GM12878 (cell line): ENCODE data around the gene CTBS. TPM values are rescaled to one million over a fixed set of nuclear protein-coding genes. Genes with fewer than 3 reads are reported as not detected.

ENCODE experiments used
- ATAC-seq: fragments of 200-7000 bp; cut with Tn5 transposase; 3 replicates; pipeline ENCODE4 v1.9.1; 2020; ENCODE audit warnings: mild to moderate bottlenecking, moderate library complexity
- BruUV-seq: library from RNA; stranded (reverse); fragments of 400-500 nt; replicated peaks from 2 replicates; lab custom pipeline; 2021; lab: Mats Ljungman, UMichigan
- CTCF ChIA-PET: fragments of 300-600 bp; sonication (Branson Sonifier 250); formaldehyde crosslinking; extraction: SDS; loops from one replicate; lab custom pipeline; 2021; ENCODE audit warnings: inconsistent platforms; lab: Yijun Ruan, JAX
- POLR2A ChIA-PET: fragments of 350-600 bp; formaldehyde crosslinking; extraction: SDS; loops from one replicate; lab custom pipeline; 2021; ENCODE audit warnings: inconsistent platforms; lab: Charles Lee
- RAD21 ChIA-PET: fragments of 300-600 bp; sonication (Branson Sonifier 250); formaldehyde crosslinking; loops from one replicate; lab custom pipeline; 2023; ENCODE audit warnings: antibody characterized with exemption; ENCODE audit not compliant: unreplicated experiment; lab: Charles Lee
- SMC1A ChIA-PET: fragments of 300-600 bp; sonication (Branson Sonifier 250); formaldehyde crosslinking; loops from one replicate; lab custom pipeline; 2023; ENCODE audit not compliant: unreplicated experiment, uncharacterized antibody; lab: Charles Lee
- DNase-seq: peaks from one replicate; pipeline ENCODE4 v3.0.0-alpha.2; 2011; ENCODE audit warnings: low read depth, low spot score
- FAIRE-seq: peaks from 3 replicates; lab custom pipeline; 2011; peaks lifted over from hg19 to GRCh38; lab: Jason Lieb, UNC
- H2AFZ ChIP-seq: 2 replicates; pipeline ENCODE4 v1.6.0; 2011; ENCODE audit warnings: low read depth, low read length, control low read depth; ENCODE audit not compliant: control insufficient read depth
- H3K27ac ChIP-seq: 2 replicates; pipeline ENCODE4 v1.5.1; 2011; ENCODE audit warnings: control low read depth; ENCODE audit not compliant: control insufficient read depth, insufficient read depth
- H3K27me3 ChIP-seq, 2 experiments: replicated peaks in 1 of 2; 2 replicates each; pipeline versions ENCODE4 v1.6.0 to v1.6.1; 2011; ENCODE audit warnings: low read length in 1 of 2; ENCODE audit not compliant: control insufficient read depth in 2 of 2, insufficient read depth in 2 of 2
- H3K36me3 ChIP-seq, 2 experiments: 2 replicates each; pipeline ENCODE4 v1.5.1; 2011; ENCODE audit warnings: low read length in 1 of 2; ENCODE audit not compliant: control insufficient read depth in 2 of 2, insufficient read depth in 2 of 2
- H3K4me1 ChIP-seq: 2 replicates; pipeline ENCODE4 v1.6.1; 2011; ENCODE audit warnings: mild to moderate bottlenecking, low read length, moderate library complexity, mixed read lengths; ENCODE audit not compliant: control insufficient read depth, insufficient read depth
- H3K4me2 ChIP-seq: 2 replicates; pipeline ENCODE4 v1.6.0; 2011; ENCODE audit warnings: control low read depth; ENCODE audit not compliant: control insufficient read depth, insufficient read depth
- H3K4me3 ChIP-seq: fragments of 200-600 bp; sonication (generic); 2 replicates; pipeline ENCODE4 v1.5.1; 2016
- H3K79me2 ChIP-seq: 2 replicates; pipeline ENCODE4 v1.6.0; 2011; ENCODE audit warnings: low read length; ENCODE audit not compliant: control insufficient read depth, insufficient read depth
- H3K9ac ChIP-seq: 2 replicates; pipeline ENCODE4 v1.8.0; 2011; ENCODE audit warnings: low read length, control low read depth, mixed read lengths; ENCODE audit not compliant: control insufficient read depth, insufficient read depth
- H3K9me3 ChIP-seq: replicated peaks from 3 replicates; pipeline ENCODE4 v1.5.1; 2011; ENCODE audit warnings: mild to moderate bottlenecking, low read length; ENCODE audit not compliant: control insufficient read depth, insufficient read depth
- H4K20me1 ChIP-seq: 2 replicates; pipeline ENCODE4 v1.6.0; 2011; ENCODE audit not compliant: control insufficient read depth, insufficient read depth
- CBFB ChIP-seq: IDR thresholded peaks from 2 replicates; pipeline ENCODE4 v1.6.1; 2016; ENCODE audit warnings: antibody characterized with exemption, low read depth
- CBX3 ChIP-seq: fragments of 200-600 bp; sonication (generic); IDR thresholded peaks from 2 replicates; pipeline ENCODE4 v1.6.1; 2016; ENCODE audit warnings: low read depth, borderline replicate concordance
- EED ChIP-seq: sonication (generic); IDR thresholded peaks from 2 replicates; pipeline ENCODE4 v1.6.1; 2016; ENCODE audit warnings: antibody characterized with exemption, low read depth
- GATAD2B ChIP-seq: fragments of 450-650 bp; conservative IDR thresholded peaks from 2 replicates; pipeline ENCODE4 v1.6.1; 2017; ENCODE audit warnings: low read depth, mild to moderate bottlenecking, moderate library complexity
- KLF5 ChIP-seq: fragments of 450-650 bp; IDR thresholded peaks from 2 replicates; pipeline ENCODE4 v1.6.1; 2014; ENCODE audit warnings: mild to moderate bottlenecking; ENCODE audit not compliant: partially characterized antibody
- NFIC ChIP-seq: IDR thresholded peaks from 2 replicates; pipeline ENCODE4 v1.6.1; 2012; ENCODE audit warnings: low read depth, mild to moderate bottlenecking, inconsistent platforms, low read length, moderate library complexity
- NFYA ChIP-seq: IDR thresholded peaks from 2 replicates; pipeline ENCODE4 v1.6.1; 2011; ENCODE audit warnings: low read depth, mild to moderate bottlenecking, low read length, improper control_type of control experiment, borderline replicate concordance
- RB1 ChIP-seq: fragments of 450-650 bp; formaldehyde crosslinking; IDR thresholded peaks from 2 replicates; pipeline ENCODE4 v1.6.1; 2017; ENCODE audit warnings: mild to moderate bottlenecking, borderline replicate concordance
- RELA ChIP-seq: fragments of 450-650 bp; IDR thresholded peaks from 2 replicates; pipeline ENCODE4 v1.8.0; 2014; ENCODE audit warnings: borderline replicate concordance; ENCODE audit not compliant: partially characterized antibody
- SREBF1 ChIP-seq: IDR thresholded peaks from 2 replicates; pipeline ENCODE4 v1.6.1; 2012; ENCODE audit warnings: mild to moderate bottlenecking, low read length
- TARDBP ChIP-seq: IDR thresholded peaks from 2 replicates; pipeline ENCODE4 v1.6.1; 2016; ENCODE audit warnings: borderline replicate concordance
- TCF12 ChIP-seq: IDR thresholded peaks from 2 replicates; pipeline ENCODE4 v1.6.1; 2011; ENCODE audit warnings: low read depth, mild to moderate bottlenecking, low read length
- ZNF622 ChIP-seq: fragments of 450-650 bp; IDR thresholded peaks from 2 replicates; pipeline ENCODE4 v1.6.1; 2017; ENCODE audit warnings: mild to moderate bottlenecking, inconsistent platforms
- in situ Hi-C: fragments of 300-500 bp; cut with MboI; formaldehyde crosslinking; loops from 9 replicates; pipeline ENCODE4 v1.14.3; 2018; ENCODE audit warnings: mixed read lengths
- intact Hi-C: fragments of 100-400 bp; cut with micrococcal nuclease; formaldehyde crosslinking; loops from one replicate; pipeline ENCODE4 v1.14.2; 2022; ENCODE audit not compliant: unreplicated experiment
- polyA plus RNA-seq, 11 experiments: library from polyadenylated mRNA; depleted of rRNA in 4 of 11; unstranded in 6 of 11; stranded (reverse) in 5 of 11; fragments of >200 nt; fragmentation: Nextera tagmentation in 4 of 11; fragmentation: Illumina TruSeq in 1 of 11; extraction: Ambion mirVana in 4 of 11; extraction: Trizol in 1 of 11; gene quantifications; 1 replicate in 1 of 11; 2 replicates in 10 of 11; pipeline versions ENCODE4 v1.2.1 to v1.2.3, GENCODE V29; 2011 to 2016; ENCODE audit warnings: inconsistent platforms in 2 of 11, missing spikeins in 2 of 11, low read depth in 1 of 11
- total RNA-seq, 4 experiments: library from RNA; depleted of rRNA in 3 of 4; stranded (reverse); fragments of >200 nt in 3 of 4; fragmentation: Illumina TruSeq in 1 of 4; extraction: Trizol in 1 of 4; gene quantifications; 2 replicates each; pipeline versions ENCODE4 v1.2.1 to v1.2.3, GENCODE V29; 2013 to 2021
- TF ChIP-seq, protein P1 (sequence below): IDR thresholded peaks from 2 replicates; pipeline ENCODE4 v1.6.1; 2011; ENCODE audit warnings: borderline replicate concordance, low read depth, mild to moderate bottlenecking, moderate library complexity, mixed read lengths, low read length; ENCODE audit not compliant: insufficient read depth; ENCODE audit errors: extremely low read length
- TF ChIP-seq, protein P2 (sequence below): IDR thresholded peaks from 2 replicates; pipeline ENCODE4 v1.6.1; 2011; ENCODE audit warnings: mild to moderate bottlenecking, low read depth, low read length, moderate library complexity; ENCODE audit not compliant: insufficient replicate concordance
- TF ChIP-seq, protein P3 (sequence below): IDR thresholded peaks from 2 replicates; pipeline ENCODE4 v1.6.1; 2012; ENCODE audit warnings: low read depth, low read length, improper control_type of control experiment
- TF ChIP-seq, protein P4 (sequence below): IDR thresholded peaks from 2 replicates; pipeline ENCODE4 v1.6.1; 2012; ENCODE audit warnings: low read depth, low read length, improper control_type of control experiment
- TF ChIP-seq, protein P5 (sequence below): fragments of 450-650 bp; IDR thresholded peaks from 2 replicates; pipeline ENCODE4 v1.6.1; 2017; ENCODE audit warnings: mild to moderate bottlenecking, moderate library complexity

The CTBS gene
- total and polyA plus RNA-seq, 10 of the 15 experiments (the other 5 are each of a cell fraction or from before 2014, with no cell fraction given), result 4.3 to 21.2 (median 12.3) TPM

DNA sequence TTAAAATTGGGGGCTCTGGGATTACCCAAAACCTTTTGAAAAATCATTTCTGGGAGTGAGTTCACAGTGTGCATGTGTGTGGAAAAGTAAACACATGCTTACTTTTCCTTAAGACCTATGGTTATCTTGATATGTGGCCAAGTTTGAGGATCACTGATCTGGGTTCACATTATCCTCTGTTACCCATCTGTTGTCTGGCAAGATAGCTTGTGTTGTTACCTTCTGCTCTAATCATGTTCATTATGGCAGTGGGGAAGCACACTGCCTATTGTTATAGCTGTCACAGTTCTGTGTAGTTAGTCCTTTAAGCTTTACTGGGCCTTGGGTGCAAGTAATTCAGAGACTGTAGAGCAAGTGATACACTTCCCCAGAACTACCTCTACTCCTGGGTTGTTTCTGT, 5.0 kb downstream of the CTBS start:
- ChIA-PET SMC1A (interaction anchor here (0.8 to 1.3 kb wide), 3 partner anchors 13 to 87 kb away, joined by 3 to 4 read pairs (median 3); no protein-coding TSS in a partner anchor), POLR2A (interaction anchor here (1.0 kb wide), 1 partner anchor 65 kb away, joined by 3 read pairs; no protein-coding TSS in a partner anchor), CTCF (no interaction called here), RAD21 (no interaction called here)
- no peaks in the 10 kb centered on the region for H3K4me1 ChIP-seq
- no peaks in the 10 kb centered on the region for H3K27me3 ChIP-seq
- FAIRE-seq, result no peak
- DNase-seq, result no peak
- H3K4me2 ChIP-seq, result no peak overlapping the region
- no peak overlapping the region for H2AFZ ChIP-seq
- H3K27ac ChIP-seq, result no peak overlapping the region
- BruUV-seq, result no TSS peak
- H4K20me1 ChIP-seq, result no peaks in the 10 kb centered on the region
- intact Hi-C loops, result no loop called here
- peaks cover 25% of the 10 kb centered on the region for H3K79me2 ChIP-seq
- no peaks in the 10 kb centered on the region for H3K9me3 ChIP-seq
- in situ Hi-C loops, result no loop called here
- H3K36me3 ChIP-seq, result peaks cover 0 to 14% of the 10 kb centered on the region in 2 experiments; a peak in 1 of 4 replicates
- no peak for ATAC-seq
- no peak overlapping the region for H3K4me3 ChIP-seq
- H3K9ac ChIP-seq, result no peak overlapping the region
- TF ChIP-seq TARDBP (no peak), RELA (no peak), EED (no peak), KLF5 (no peak), TCF12 (no peak), NFYA (no peak), CBX3 (no peak), ZNF622 (no peak), RB1 (no peak), CBFB (no peak), NFIC (no peak), GATAD2B (no peak), SREBF1 (no peak)
- TF ChIP-seq, protein P1, sequence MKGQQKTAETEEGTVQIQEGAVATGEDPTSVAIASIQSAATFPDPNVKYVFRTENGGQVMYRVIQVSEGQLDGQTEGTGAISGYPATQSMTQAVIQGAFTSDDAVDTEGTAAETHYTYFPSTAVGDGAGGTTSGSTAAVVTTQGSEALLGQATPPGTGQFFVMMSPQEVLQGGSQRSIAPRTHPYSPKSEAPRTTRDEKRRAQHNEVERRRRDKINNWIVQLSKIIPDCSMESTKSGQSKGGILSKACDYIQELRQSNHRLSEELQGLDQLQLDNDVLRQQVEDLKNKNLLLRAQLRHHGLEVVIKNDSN, result no peak
- TF ChIP-seq, protein P2, sequence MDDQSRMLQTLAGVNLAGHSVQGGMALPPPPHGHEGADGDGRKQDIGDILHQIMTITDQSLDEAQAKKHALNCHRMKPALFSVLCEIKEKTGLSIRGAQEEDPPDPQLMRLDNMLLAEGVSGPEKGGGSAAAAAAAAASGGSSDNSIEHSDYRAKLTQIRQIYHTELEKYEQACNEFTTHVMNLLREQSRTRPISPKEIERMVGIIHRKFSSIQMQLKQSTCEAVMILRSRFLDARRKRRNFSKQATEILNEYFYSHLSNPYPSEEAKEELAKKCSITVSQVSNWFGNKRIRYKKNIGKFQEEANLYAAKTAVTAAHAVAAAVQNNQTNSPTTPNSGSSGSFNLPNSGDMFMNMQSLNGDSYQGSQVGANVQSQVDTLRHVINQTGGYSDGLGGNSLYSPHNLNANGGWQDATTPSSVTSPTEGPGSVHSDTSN, result no peak
- TF ChIP-seq, protein P3, sequence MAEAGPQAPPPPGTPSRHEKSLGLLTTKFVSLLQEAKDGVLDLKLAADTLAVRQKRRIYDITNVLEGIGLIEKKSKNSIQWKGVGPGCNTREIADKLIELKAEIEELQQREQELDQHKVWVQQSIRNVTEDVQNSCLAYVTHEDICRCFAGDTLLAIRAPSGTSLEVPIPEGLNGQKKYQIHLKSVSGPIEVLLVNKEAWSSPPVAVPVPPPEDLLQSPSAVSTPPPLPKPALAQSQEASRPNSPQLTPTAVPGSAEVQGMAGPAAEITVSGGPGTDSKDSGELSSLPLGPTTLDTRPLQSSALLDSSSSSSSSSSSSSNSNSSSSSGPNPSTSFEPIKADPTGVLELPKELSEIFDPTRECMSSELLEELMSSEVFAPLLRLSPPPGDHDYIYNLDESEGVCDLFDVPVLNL, result no peak
- TF ChIP-seq, protein P4, sequence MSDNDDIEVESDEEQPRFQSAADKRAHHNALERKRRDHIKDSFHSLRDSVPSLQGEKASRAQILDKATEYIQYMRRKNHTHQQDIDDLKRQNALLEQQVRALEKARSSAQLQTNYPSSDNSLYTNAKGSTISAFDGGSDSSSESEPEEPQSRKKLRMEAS, result no peak
- TF ChIP-seq, protein P5, sequence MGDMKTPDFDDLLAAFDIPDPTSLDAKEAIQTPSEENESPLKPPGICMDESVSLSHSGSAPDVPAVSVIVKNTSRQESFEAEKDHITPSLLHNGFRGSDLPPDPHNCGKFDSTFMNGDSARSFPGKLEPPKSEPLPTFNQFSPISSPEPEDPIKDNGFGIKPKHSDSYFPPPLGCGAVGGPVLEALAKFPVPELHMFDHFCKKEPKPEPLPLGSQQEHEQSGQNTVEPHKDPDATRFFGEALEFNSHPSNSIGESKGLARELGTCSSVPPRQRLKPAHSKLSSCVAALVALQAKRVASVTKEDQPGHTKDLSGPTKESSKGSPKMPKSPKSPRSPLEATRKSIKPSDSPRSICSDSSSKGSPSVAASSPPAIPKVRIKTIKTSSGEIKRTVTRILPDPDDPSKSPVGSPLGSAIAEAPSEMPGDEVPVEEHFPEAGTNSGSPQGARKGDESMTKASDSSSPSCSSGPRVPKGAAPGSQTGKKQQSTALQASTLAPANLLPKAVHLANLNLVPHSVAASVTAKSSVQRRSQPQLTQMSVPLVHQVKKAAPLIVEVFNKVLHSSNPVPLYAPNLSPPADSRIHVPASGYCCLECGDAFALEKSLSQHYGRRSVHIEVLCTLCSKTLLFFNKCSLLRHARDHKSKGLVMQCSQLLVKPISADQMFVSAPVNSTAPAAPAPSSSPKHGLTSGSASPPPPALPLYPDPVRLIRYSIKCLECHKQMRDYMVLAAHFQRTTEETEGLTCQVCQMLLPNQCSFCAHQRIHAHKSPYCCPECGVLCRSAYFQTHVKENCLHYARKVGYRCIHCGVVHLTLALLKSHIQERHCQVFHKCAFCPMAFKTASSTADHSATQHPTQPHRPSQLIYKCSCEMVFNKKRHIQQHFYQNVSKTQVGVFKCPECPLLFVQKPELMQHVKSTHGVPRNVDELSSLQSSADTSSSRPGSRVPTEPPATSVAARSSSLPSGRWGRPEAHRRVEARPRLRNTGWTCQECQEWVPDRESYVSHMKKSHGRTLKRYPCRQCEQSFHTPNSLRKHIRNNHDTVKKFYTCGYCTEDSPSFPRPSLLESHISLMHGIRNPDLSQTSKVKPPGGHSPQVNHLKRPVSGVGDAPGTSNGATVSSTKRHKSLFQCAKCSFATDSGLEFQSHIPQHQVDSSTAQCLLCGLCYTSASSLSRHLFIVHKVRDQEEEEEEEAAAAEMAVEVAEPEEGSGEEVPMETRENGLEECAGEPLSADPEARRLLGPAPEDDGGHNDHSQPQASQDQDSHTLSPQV, result no peak
